ENCODE measurements around the gene PRKAG3. TPM values are rescaled to one million over a fixed set of nuclear protein-coding genes. Genes with fewer than 3 reads are reported as not detected.

PRKAG3 gene
- total and polyA plus RNA-seq, 2 donors (not counting 3 experiments of a cell fraction or from before 2014, with no cell fraction given): not detected

- dilution Hi-C loops (cut with MboI; ENCODE audit: extremely low pct_ligation_motif_present, low sequenced_read_pairs): no loop called here
- FAIRE-seq: no peak
- TF ChIP-seq POLR2A (IDR thresholded peaks at IDR 0.05; ENCODE audit: low read depth, low read length): no peak
- TF ChIP-seq POLR2AphosphoS5 (IDR thresholded peaks at IDR 0.05; ENCODE audit: insufficient read depth, low read depth, low read length): no peak
- TF ChIP-seq EZH2 (IDR thresholded peaks at IDR 0.05; ENCODE audit: borderline replicate concordance, low read depth, low read length, severe bottlenecking): no peak
- TF ChIP-seq JUN (IDR thresholded peaks at IDR 0.05; ENCODE audit: borderline replicate concordance, insufficient read depth, insufficient read length, low read depth): no peak
- no peak for TF ChIP-seq CTCF (IDR thresholded peaks at IDR 0.05; ENCODE audit: extremely low read depth in 1 of 2, insufficient read depth in 1 of 2, low read depth in 1 of 2, low read length in 2 of 2)
- TF ChIP-seq MYC (IDR thresholded peaks at IDR 0.05; ENCODE audit: low read depth, low read length): no peak
- TF ChIP-seq FOS (IDR thresholded peaks at IDR 0.05; ENCODE audit: borderline replicate concordance, insufficient read depth, low read length): no peak
- no peak for TF ChIP-seq MAX (IDR thresholded peaks at IDR 0.05; ENCODE audit: insufficient read depth, insufficient read length)
- no peak for TF ChIP-seq GATA2 (IDR thresholded peaks at IDR 0.05; ENCODE audit: insufficient read depth, insufficient read length, low read depth, low read length)
- no peaks in the 10 kb centered on the region for H3K27me3 ChIP-seq (ENCODE audit: control insufficient read depth in 2 of 2, insufficient read depth in 2 of 2, low read length in 2 of 2)
- H3K9ac ChIP-seq (replicated peaks; ENCODE audit: extremely low read depth, insufficient read depth, low read length): no peak overlapping the region
- no peaks in the 10 kb centered on the region for H3K36me3 ChIP-seq (ENCODE audit: control insufficient read depth in 2 of 2, extremely low read depth in 1 of 2, insufficient read depth in 2 of 2, low read length in 2 of 2)
- ChIA-PET POLR2A (no interaction called here), CTCF (interaction anchor here (0.8 to 1.9 kb wide), 3 partner anchors 18 to 101 kb away, joined by 3 to 17 read pairs (median 3); no protein-coding TSS in a partner anchor)
- DNase-seq (ENCODE audit: low read depth, low spot score): no peak
- no peak overlapping the region for H3K4me2 ChIP-seq (ENCODE audit: insufficient read depth, low read length)
- BruUV-seq (replicated peaks): no TSS peak
- no peak overlapping the region for H3K27ac ChIP-seq (ENCODE audit: insufficient read depth, low read depth, low read length)
- H4K20me1 ChIP-seq (replicated peaks; ENCODE audit: control insufficient read depth, extremely low read depth, insufficient read depth, low read length): no peaks in the 10 kb centered on the region
- H3K9me3 ChIP-seq (replicated peaks; ENCODE audit: control insufficient read depth, insufficient read depth, low read length): no peaks in the 10 kb centered on the region
- H3K9me1 ChIP-seq (replicated peaks; ENCODE audit: control insufficient read depth, extremely low read depth, insufficient read depth, low read length): no peaks in the 10 kb centered on the region
- intact Hi-C loops (cut with micrococcal nuclease): no loop called here
- no peaks in the 10 kb centered on the region for H3K79me2 ChIP-seq (ENCODE audit: control insufficient read depth, insufficient read depth, low read length)
- no peak overlapping the region for H2AFZ ChIP-seq (ENCODE audit: low read depth, low read length)
- H3K4me1 ChIP-seq (ENCODE audit: control insufficient read depth, extremely low read depth, insufficient read depth, low read length): peaks cover 17% of the 10 kb centered on the region
- H3K4me3 ChIP-seq (replicated peaks in 1 of 3; ENCODE audit: insufficient read depth in 1 of 3, low read depth in 1 of 3, low read length in 3 of 3): no peak overlapping the region
Observed at GRCh38 chr2:218828477-218828778, 3.2 kb downstream of the PRKAG3 start.

Measured in endothelial cell of umbilical vein (primary cell).